ENCODE data around the gene TFCP2L1.
"Not testable (repeated sequence)": the region's sequence is repeated elsewhere in the genome, so short reads cannot be mapped to it uniquely, and the experiment has no call there.

Gene TFCP2L1, protein sequence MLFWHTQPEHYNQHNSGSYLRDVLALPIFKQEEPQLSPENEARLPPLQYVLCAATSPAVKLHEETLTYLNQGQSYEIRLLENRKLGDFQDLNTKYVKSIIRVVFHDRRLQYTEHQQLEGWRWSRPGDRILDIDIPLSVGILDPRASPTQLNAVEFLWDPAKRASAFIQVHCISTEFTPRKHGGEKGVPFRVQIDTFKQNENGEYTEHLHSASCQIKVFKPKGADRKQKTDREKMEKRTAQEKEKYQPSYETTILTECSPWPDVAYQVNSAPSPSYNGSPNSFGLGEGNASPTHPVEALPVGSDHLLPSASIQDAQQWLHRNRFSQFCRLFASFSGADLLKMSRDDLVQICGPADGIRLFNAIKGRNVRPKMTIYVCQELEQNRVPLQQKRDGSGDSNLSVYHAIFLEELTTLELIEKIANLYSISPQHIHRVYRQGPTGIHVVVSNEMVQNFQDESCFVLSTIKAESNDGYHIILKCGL

DNA sequence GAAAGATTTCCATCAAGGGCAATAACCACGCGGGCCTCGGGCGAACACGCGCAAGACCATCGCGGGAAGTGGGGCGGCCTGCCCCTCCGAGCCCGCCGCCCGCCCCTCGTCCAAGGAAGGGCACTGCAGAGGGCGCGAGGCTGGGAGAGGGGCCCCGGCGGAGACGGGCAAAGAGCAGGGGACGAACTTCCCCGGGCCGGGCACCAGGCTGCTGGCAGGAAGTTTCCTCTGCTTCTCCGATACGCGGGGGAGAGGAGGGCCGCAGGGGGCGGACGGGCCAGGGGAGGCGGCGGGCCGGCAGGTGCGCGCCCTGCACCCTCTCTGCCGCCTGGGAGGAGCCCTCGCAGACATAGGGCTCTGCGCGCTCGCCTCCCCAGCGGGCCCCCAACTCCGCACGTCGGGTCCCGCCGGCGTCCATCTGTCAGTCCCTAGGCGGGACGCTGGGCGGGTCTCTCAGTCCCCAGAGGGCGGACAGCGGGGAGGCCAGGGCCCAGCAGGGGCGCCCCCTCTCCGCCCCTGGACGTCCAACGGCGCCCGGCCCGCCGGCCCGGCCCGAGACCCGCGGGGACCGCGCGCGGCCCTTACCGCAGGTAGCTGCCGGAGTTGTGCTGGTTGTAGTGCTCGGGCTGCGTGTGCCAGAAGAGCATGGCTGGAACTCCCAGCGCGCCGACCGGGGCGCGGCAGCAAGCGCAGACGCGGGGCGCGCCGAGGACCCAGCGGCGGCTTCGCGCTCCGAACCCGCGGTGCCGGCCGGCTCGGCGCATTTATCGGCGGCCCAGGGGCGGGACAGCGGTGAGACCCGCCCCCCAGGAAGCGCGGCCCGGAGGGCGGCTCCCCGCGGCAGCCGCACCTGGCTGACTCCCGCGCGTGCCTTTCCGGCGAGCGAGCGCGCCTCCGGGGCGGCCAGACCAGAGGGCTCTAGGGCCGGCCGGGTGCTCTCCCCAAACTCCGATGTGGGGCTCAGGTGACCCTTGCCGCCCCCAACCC lies at the start of gene TFCP2L1:
TSS of gene TFCP2L1 (minus strand) at position 740 of the 987 bp plus-strand sequence. CDS start at position 647, 93 bp downstream.
- DNase-seq: peak; percentile 54

DNA sequence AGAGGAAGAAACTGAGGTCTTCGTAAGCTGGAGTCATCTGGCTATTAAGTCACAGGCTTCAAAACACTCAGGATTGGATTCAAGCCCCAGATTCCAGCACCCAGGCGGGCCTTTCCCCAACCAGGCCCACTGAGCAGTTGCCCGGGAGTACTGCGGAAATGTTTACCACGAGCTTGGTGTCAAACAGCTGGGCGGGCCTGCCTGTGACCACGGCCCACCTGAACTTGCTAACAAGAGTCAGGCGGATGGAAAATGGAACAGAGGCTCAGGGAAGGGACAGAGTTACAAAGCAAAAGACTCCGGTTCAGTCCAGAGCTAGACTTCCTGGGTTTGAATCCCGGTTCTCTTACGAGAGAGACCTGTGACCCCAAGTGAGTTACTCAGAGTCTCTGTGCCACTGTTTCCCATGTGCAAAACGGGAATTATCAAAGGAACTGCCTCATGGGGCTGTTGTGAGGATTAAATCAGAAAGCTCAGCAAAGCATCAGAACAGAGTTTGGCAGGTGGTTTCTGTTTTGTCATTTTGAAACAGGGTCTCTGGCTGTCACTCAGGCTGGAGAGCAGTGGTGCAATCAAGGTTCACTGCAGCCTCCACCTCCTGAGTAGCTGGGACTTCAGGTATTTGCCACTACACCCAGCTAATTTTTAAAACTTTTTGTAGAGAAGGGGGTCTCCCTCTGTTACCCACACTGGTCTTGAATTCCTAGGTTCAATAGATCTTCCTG lies 49.0 kb upstream of the TFCP2L1 start:
- no peak for DNase-seq

DNA sequence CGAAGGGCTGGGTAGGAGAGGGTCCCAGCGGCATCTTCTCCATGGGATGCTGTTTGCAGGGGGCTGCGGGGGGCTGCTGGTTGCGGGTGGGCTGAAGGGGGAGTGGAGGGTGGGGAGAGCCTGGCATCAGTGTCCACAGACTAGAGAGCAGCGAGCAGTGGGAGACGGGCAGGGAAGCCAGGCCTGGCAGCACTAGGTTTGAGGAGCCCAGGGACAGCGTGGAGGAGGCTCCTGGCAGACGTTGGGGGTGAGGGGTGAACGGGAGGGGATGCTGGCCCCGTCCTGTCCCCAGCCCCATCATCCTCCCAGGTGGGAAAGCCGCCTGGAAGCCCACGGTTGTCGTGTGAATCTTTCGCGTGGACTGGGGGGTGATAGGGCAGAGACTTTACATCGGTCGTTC lies 48.2 kb upstream of the TFCP2L1 start:
- no peak for DNase-seq

DNA sequence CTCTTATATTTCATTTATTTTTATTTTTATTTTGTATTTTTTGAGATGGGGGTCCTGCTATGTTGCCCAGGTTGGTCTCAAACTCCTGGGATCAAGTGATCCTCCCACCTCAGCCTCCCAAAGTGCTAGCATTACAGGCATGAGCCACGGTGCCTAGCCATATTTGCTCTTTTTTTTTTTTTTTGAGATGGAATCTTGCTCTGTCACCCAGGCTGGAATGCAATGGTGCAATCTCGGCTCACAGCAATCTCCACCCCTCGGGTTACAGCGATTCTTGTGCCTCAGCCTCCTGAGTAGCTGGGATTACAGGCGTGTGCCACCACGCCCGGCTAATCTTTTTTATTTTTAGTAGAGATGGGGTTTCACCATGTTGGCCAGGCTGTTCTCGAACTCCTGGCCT lies 46.3 kb upstream of the TFCP2L1 start:
- DNase-seq: not testable (repeated sequence)

DNA sequence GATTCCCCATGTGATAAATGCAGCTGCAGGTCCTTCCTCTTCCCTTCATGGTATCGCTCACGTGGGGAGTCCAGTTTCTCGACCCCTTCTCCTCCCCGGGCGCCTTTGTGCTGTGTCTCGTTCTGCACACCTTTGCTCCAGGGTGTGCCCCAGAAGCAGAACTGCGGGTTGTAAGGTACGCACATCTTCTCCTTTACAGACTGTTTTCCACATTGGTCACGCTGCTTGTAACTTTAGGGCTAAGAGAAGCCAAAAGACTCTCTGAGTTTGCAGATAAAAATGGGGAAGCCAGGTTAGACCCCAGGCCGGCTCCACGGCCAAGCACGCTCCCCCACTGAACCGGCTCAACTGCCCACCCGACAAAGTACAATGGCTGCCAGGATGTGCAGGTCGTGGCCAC lies 45.9 kb upstream of the TFCP2L1 start:
- DNase-seq: no peak

DNA sequence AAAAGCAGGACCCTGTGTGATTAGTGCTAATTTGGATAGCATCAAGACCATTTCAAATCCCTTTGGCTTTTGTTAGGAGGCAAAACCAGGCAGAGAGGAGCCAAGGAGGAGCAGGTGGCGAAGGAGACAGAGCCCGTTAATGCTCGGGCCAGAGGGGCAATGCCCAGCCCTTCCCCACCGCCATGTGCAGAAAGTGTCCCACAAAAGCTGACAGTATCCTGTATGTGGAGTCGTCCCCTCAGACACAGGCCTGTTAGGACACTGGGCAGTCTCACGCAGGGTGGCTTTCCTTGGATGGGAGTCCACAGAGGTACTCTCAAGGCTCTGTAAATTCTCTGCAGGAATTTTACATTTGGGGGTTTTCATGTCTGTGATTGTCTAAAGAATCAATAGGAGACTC lies 44.8 kb upstream of the TFCP2L1 start:
- no peak for DNase-seq

DNA sequence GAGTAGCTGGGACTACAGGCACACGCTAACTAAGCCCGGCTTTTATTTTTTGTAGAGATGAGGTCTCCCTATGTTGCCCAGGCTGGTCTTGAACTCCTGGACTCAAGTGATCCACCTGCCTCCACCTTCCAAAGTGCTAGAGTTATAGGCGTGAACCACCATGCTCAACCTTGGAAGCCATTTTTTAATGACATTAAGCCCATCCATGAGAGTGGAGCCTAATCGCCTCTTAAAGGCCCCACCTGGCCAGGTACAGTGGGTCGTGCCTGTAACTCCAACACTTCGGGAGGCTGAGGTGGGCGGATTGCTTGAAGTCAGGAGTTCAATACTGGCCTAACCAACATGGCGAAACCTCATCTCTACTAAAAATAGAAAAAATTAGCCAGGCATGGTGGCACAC lies 41.6 kb upstream of the TFCP2L1 start:
- no peak for DNase-seq

DNA sequence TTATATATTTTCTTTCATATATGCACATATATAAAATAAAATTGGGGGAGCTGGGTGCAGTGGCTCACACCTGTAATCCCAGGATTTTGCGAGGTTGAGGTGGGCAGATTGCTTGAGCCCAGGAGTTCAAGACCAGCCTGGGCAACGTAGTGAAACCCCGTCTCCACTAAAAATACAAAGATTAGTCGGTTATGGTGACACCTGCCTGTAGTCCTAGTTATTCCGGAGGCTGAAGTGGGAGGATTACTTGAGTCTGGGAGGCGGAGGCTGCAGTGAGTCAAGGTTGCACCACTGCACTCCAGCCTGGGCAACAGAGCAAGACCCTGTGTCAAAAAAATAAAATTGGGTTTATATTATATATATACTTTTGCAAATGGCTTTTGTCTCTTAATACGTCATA lies 39.6 kb upstream of the TFCP2L1 start:
- DNase-seq: no peak

DNA sequence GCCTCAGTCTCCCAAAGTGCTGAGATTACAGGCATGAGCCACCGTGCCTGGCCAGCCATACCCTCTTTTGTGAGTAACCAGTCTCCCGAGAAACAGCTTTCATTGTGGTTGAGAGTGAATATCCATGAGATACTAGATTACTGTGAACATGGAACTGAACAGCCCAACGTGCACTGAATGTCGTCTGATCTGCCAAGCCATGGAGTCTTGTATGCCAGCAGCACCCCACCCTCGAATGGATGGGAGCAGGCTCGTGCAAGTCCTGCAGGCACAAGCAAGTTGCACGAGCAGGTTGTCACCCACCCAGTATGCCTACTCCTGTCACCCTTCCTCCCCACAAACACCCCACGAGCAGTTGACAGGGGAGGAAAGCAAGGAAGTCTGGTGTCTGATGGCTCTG lies 36.5 kb upstream of the TFCP2L1 start:
- DNase-seq: no peak

DNA sequence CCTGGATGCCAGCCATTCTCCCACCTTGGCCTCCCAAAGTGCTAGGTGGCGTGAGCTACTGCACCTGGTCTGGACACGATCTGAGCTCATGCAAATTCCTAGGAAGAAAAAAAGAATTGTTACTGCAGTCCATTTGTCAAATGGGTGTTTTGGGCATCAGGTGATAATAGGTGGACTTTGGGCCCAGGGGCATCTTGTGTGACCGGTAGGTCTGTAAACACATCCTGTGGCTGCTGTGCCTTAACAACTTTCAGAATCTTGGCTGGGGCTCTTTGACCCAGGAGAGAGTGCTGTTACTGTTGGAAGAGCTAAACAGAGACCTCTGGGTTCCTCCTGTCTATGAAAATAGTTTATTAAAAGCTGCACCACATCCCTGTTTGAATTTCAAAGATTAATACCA lies 34.9 kb upstream of the TFCP2L1 start:
- DNase-seq: no peak

DNA sequence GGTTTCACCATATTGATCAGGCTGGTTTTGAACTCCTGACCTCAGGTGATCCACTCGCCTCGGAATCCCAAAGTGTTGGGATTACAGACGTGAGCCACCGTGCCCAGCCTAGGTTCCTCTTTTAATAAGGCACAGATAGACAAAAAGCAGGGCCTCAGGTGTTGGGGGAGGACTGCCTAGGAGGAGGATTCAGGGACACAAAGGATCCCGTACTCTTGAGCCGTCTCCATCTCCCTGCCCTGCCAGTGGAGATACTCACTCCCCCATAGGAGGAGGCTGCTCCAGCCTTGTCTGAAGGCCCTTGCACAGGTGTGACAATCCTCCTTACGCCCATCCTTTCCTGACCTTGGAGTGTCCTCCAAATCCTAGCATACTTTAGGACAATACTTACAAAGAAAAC lies 32.0 kb upstream of the TFCP2L1 start:
- no peak for DNase-seq

DNA sequence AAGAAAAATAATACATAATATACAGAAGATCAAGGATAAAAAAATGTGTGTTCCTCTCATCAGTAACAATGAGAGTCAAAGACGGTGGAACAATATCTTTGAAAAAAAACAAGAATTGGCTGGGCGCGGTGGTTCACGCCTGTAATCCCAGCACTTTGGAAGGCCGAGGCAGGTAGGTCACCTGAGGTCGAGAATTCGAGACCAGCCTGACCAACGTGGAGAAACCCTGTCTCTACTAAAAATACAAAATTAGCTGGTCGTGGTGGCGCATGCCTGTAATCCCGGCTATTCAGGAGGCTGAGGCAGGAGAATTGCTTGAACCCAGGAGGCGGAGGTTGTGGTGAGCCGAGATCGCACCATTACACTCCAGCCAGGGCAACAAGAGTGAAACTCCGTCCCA lies 28.7 kb upstream of the TFCP2L1 start:
- DNase-seq: not testable (repeated sequence)

DNA sequence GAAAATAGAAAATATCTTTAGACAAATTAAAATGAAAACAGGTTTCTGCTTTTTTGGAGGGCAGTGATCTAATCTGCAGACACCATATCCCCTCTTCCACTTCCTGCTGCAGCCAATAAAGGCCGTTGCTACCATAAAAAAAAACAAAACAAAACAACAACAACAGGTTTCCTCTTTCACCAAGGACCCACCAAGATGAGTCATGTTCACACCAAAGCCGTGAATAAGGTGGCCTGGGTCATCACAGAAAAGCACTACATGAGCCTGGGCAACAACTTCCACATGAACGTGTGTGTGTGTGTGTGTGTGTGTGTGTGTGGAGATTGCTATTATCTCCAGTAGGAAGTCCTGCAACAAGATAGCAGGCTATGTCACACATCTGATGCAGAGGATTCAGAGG lies 24.8 kb upstream of the TFCP2L1 start:
- DNase-seq: peak; percentile 59

DNA sequence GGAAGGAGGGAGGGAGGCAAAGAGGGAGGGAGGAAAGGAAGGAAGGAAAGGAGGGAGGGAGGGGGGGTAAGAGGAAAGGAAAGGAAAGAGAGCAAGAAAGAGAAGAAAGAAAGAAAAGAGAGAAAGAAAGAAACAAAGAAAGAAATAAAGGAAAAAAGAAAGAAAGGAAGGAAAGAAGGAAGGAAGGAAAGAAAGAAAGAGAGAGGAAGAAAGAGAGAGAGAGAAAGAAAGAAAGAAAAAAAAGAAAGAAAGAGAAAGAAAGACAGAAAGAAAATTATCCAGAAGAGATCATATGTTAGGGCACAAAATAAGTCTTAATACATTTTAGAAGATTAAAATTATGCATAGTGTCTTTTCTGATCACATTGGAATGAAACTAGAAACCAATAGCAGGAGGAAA lies 24.3 kb upstream of the TFCP2L1 start:
- DNase-seq: no peak

DNA sequence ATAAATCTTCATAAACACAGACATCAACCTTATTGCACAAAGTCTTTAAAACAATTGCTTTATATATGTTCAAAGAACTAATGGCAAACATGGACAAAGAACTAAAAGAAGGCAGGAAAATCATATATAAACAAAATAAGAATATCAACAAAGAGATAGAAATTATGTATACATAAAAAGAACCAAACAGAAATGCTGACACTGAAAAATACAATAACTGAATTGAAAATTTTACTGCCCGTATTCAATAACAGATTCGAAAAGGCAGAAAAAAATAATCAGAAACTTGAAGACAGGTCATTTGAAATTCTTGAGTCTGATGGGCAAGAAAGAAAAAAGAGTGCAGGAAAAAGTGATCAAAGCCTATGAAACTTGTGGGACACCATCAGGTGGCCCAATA lies 22.0 kb upstream of the TFCP2L1 start:
- no peak for DNase-seq

DNA sequence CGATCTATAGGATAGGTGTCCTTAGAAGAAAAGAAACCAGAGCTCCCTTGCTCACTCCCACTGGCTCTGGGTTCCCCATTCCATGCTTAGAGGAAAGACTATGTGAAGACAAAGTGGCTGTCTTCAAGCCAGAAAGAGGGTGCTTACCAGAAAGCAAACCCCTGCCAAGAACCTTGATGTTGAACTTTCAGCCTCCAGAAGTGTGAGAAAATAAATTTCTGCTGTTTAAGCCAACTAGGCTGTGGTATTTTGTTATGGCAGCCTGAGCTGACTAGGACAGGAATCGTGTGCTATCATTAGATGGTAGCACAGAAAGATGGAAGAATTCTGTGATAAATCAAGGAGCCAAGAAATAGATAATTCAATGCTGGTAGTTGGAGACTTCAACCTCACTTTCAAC lies 19.9 kb upstream of the TFCP2L1 start:
- no peak for DNase-seq

DNA sequence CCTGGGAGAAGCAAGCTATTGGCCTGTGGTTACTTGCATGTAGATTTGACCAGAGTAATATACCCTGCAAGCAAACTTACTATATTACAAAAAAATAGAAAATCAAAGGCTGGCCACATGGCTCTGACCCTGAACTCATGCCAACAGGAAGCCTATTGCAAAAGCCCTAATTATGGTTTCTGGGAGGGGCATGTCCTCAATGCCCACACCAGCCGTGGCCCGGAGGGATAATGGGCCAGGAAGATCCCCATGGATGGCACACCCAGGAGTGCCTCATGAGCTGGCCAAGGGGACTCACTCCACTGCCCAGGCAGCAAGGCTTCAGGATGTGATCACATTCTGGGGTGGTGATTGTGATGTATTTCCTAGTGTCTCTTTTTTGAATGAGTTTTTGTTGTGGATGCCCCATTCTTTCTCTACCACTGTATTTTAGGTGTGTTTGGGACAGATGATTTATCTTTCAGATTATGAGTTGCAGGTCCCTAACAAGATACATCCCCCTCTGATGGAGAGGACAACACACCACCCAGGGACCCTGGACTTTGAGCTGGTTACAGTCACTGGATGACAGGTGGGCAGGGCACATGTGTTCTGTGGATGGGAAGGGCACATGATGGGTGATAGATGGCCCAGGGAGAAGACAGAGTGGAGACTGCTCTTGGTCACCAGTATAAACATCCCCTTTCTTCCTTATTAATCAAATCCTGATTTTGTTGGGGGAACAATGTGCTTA lies 18.7 kb upstream of the TFCP2L1 start:
- DNase-seq: no peak

DNA sequence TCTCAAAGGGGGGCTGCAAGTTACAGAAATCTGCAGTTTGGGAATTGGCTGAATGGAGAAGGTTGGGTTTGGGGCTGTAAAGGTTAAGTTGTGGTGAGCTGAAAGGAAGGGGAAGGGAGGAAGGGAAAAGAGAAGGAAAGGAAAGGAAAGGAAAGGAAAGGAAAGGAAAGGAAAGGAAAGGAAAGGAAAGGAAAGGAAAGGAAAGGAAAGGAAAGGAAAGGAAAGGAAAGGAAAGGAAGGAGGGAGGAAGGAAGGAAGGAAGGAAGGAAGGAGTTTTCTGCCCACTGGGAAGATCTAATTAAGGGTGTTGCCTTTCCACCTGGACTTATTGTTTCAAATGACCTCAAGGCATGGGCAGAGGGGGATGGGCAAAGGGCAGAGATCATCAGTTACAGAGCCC lies 16.2 kb upstream of the TFCP2L1 start:
- not testable (repeated sequence) for DNase-seq

DNA sequence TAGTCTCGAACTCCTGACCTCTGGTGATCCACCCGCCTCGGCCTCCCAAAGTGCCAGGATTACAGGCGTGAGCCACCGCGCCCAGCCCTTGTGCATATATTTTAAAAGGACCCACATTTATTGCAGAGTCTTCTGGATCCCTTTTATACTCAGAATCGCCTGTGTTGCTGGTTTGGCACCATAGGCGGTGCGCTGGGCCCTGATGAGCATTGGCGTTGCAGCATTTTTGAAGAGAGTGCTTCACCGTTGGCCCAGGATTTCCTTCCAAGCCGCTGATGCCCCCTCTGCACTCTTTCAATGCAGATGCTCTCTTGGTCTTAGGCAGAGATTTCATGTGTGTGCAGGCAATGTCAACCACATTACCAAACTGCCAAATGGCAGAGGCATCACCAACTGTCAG lies 13.5 kb upstream of the TFCP2L1 start:
- no peak for DNase-seq

DNA sequence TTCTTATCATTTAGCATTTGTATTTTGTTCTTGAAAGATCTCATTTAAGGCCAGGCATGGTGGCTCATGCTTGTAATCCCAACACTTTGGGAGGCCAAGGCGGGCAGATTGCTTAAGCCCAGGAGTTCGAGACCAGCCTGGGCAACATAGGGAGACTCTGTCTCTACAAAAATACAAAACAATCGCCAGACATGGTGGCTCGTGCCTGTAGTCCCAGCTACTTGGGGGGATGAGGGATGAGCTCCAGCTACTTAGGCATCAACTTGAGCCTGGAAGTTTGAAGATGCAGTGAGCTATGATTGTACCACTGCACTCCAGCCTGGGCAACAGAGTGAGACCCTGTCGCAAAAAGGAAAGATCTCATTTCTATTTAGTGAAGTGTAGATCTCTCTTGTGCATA lies 12.9 kb upstream of the TFCP2L1 start:
- not testable (repeated sequence) for DNase-seq

DNA sequence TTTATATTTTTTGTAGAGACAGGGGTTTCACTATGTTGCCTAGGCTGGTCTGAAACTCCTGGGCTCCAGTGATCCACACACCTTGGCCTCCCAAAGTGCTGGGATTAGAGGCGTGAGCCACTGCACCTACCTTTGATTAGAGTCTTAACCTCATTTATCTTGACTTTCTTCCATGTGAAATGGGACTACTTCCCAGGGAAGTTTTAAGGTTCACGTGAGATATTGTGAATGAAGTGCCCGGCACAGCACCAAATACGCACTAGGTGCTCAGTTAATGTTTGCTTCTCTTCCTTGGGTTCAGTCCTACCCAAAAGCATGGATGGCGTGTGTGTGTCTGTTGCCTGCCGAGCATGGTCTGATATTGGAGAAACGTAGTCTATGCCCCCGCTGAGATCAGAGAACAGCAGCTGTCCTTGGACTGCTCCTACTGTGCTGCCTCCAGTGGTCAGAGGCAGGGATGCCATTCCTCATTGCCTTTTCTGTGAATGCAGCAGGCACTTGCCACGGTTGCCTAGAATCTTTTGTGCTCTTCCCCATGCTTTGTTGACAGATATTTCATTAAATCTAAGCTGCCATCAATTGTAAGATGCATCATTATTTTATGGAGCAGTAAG lies 12.3 kb upstream of the TFCP2L1 start:
- peak; percentile 68 for DNase-seq
